GM18511 (cell line): Measurements from ENCODE around the gene PVALEF.

Source experiments
- ATAC-seq: cut with Tn5 transposase; IDR thresholded peaks from one replicate; pipeline ENCODE4 v1.9.1; 2021; ENCODE audit warnings: mild to moderate bottlenecking, moderate library complexity; ENCODE audit not compliant: unreplicated experiment

The PVALEF gene

GRCh38 chr17:81180836-81181810 is 15.8 kb downstream of the PVALEF start:
- no peak for ATAC-seq

GRCh38 chr17:81181811-81182185 is 16.5 kb downstream of the PVALEF start:
- ATAC-seq, result no peak

- ATAC-seq, result no peak
Observed at GRCh38 chr17:81182596-81182995, 17.3 kb downstream of the PVALEF start.

DNA sequence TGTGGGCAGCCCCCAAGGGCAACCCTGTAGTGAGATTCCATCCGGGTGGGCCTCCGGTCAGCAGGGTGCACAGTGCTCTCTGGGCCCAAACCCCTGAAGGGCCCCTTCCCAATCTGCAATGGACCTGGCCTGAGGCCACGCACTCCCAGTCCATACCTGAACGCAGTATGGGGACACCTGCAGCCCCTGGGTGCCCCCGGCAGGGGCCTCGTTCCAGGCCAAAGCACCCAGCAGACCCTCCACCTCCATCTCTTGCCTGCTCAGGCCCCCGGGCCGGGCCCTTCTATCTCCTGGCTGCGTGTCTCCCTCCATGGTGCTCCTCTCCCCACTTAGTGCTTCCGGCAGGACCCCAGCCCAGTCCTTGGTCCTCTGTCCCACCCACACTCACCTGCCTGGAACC is 18.0 kb downstream of the PVALEF start:
- ATAC-seq, result no peak

GRCh38 chr17:81183807-81184206 is 18.5 kb downstream of the PVALEF start:
- ATAC-seq, result no peak

DNA sequence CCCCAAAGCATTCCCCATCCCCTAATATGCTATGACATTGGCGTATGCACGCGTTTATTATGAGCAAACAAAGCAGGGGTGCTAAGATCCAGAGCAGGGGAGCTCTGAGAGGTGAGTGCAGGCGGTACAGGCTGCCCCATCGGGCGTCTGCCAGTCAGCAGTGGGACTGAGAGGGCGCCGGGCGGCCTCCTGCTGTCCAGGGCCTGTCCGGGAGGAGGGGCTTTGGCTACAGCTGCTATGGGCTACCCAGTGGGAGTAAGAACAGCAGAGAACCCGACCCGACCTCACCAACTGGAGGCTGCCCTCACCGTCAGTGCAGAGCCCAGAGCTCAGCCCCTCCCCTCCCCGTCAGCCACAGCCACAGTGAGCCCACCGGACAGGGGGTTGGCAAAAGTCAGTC is 19.2 kb downstream of the PVALEF start:
- ATAC-seq, result no peak

- ATAC-seq, result no peak
Observed at GRCh38 chr17:81186203-81186602, 20.9 kb downstream of the PVALEF start.

GRCh38 chr17:81187120-81187519 is 21.8 kb downstream of the PVALEF start:
- ATAC-seq, result no peak

GRCh38 chr17:81187586-81188490 is 22.5 kb downstream of the PVALEF start:
- no peak for ATAC-seq

DNA sequence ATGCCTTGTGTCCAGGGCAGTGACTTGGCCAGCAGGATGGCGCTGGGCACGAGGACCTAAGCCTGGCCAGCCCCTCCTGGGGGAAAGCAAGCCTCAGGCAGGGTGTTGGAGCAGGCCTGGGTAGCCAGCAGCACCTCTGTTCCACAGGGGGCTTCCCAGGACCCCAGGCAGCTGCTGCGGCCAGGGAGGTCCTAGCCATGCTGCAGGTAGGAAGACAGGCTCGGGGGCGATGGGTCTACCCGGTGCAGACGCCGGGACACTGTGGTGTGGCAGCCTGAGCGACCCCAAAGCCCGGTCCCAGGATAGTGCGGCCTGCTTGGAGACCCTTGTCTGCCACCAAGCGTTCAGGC is 23.2 kb downstream of the PVALEF start:
- ATAC-seq, result no peak

- no peak for ATAC-seq
Observed at GRCh38 chr17:81189016-81189415, 23.7 kb downstream of the PVALEF start.

- ATAC-seq, result no peak
Observed at GRCh38 chr17:81189670-81190530, 24.6 kb downstream of the PVALEF start.

DNA sequence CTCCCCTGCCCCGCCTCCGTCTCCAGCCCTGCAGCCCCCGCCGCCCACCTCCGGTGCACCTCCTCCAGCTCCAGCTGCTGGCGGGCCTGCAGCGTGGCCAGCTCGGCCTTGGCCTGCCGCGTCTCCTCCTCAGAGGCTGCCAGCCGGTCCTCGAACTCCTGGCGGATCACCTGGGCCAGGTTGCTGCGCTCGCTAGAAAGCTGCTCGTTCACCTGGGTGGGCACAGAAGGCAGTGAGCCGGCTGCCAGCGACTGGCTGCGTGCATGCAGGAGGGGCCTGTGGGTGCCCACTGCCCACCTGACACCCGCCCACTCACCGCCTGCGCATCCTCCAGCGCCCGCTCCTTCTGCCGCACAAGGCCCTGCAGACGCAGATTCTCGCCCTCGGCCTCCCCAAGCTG is 25.3 kb downstream of the PVALEF start:
- ATAC-seq, result no peak

GRCh38 chr17:81191116-81191515 is 25.8 kb downstream of the PVALEF start:
- ATAC-seq, result no peak

DNA sequence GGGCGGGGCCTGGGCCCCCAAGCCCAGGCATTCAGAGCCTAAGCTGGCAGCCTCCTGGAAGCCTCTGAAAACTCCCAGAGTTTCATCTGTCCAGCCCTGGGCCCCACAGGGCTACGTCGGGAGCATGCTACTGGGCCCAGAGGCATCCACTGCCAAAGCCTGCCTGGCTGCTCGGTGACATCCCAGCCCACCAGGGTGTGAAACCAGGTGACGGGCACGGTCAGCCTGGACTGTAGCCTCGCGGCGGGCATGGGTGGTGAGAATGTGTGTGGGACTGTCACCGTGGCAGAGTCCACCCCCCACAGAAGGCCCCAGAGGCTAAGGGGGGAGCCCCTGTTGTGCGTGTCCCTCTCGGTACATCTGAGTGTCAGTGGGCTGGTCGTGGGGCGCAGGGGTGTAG is 26.3 kb downstream of the PVALEF start:
- ATAC-seq, result no peak

GRCh38 chr17:81192386-81193050 is 27.2 kb downstream of the PVALEF start:
- no peak for ATAC-seq

GRCh38 chr17:81193051-81193410 is 27.7 kb downstream of the PVALEF start:
- no peak for ATAC-seq

- no peak for ATAC-seq
Observed at GRCh38 chr17:81193470-81194224, 28.3 kb downstream of the PVALEF start.

DNA sequence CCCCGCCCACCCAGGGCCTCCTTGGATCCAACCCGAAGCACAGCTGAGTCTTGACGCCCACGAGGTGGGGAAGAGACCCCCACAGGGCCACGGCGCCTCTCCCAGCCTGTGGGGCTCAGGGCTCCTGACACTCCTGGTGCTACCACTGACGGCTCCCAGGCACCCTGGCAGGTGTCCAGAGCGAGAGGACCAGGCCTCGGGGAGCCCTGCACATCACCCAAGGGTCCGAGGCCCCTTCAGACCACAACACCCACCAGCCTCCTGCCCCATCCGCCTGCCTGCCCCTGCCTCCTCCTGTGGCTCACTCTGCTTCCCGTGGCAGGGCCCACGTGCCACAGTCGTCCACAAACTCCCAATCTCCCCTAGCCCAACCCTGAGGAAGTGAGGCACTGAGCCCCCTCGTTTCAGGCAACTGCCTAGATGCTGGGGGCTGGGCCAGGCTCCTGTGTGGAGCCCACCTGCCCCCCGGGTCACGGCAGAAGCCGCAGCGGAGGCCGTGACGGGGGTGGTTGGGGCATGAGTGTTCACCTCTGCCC is 29.0 kb downstream of the PVALEF start:
- no peak for ATAC-seq
